Measurements from ENCODE around the gene BRF1.

Gene BRF1

GRCh38 chr14:105207996-105208737, 92.6 kb downstream of the BRF1 start:
- no peak for DNase-seq

- no peak for DNase-seq
Measured at GRCh38 chr14:105207460-105207901, 93.3 kb downstream of the BRF1 start.

- no peak for DNase-seq
Measured at GRCh38 chr14:105206873-105207272, 93.9 kb downstream of the BRF1 start.

GRCh38 chr14:105205673-105206208, 95.1 kb downstream of the BRF1 start:
- DNase-seq: no peak

- DNase-seq: no peak
Measured at GRCh38 chr14:105204931-105205672, 95.7 kb downstream of the BRF1 start.

- DNase-seq: no peak
Measured at GRCh38 chr14:105204206-105204930, 96.4 kb downstream of the BRF1 start.

GRCh38 chr14:105203701-105204100, 97.1 kb downstream of the BRF1 start:
- no peak for DNase-seq

GRCh38 chr14:105203057-105203531, 97.7 kb downstream of the BRF1 start:
- peak; percentile 42 for DNase-seq

- no peak for DNase-seq
Measured at GRCh38 chr14:105201925-105202513, 98.8 kb downstream of the BRF1 start.

GRCh38 chr14:105201156-105201924, 99.5 kb downstream of the BRF1 start:
- no peak for DNase-seq

GRCh38 chr14:105200641-105201040, 100.2 kb downstream of the BRF1 start:
- DNase-seq: no peak

- DNase-seq: no peak
Measured at GRCh38 chr14:105200074-105200473, 100.7 kb downstream of the BRF1 start.

GRCh38 chr14:105199093-105199492, 101.7 kb downstream of the BRF1 start:
- no peak for DNase-seq

- no peak for DNase-seq
Measured at GRCh38 chr14:105198588-105198987, 102.2 kb downstream of the BRF1 start.

- DNase-seq: no peak
Measured at GRCh38 chr14:105197211-105197641, 103.6 kb downstream of the BRF1 start.

- no peak for DNase-seq
Measured at GRCh38 chr14:105196265-105196960, 104.4 kb downstream of the BRF1 start.

- no peak for DNase-seq
Measured at GRCh38 chr14:105195522-105196264, 105.1 kb downstream of the BRF1 start.

- DNase-seq: no peak
Measured at GRCh38 chr14:105195051-105195450, 105.8 kb downstream of the BRF1 start.

GRCh38 chr14:105193916-105194782, 106.7 kb downstream of the BRF1 start:
- no peak for DNase-seq

All from amniotic stem cell (primary cell).